Esophagus squamous epithelium (tissue), 4 donors: Measurements from ENCODE around the gene KRT16.
"Not testable (repeated sequence)": the region's sequence is repeated elsewhere in the genome, so short reads cannot be mapped to it uniquely, and the experiment has no call there.

Experiments
- CTCF ChIP-seq, 6 experiments: fragments of 450-650 bp in 4 of 6; fragments of 200-600 bp in 2 of 6; sonication (generic) in 2 of 6; IDR thresholded peaks; one replicate each; pipeline ENCODE4 v1.5.1; 2016 to 2019; ENCODE audit warnings: antibody characterized with exemption in 6 of 6, mild to moderate bottlenecking in 4 of 6, moderate library complexity in 4 of 6
- POLR2A ChIP-seq, 4 donors: fragments of 450-650 bp; IDR thresholded peaks; one replicate each; pipeline ENCODE4 v1.6.1; 2017; ENCODE audit warnings: antibody characterized with exemption in 4 of 4, mild to moderate bottlenecking in 4 of 4, moderate library complexity in 3 of 4

- not testable (repeated sequence) for TF ChIP-seq CTCF, POLR2A (IDR thresholded peaks at IDR 0.05)
These were observed 28.0 kb upstream of the KRT16 start for GRCh38 chr17:41640596-41640995.
